ENCODE measurements around the gene RFC5. TPM values are rescaled to one million over a fixed set of nuclear protein-coding genes. Genes with fewer than 3 reads are reported as not detected.
"Not testable (repeated sequence)": the region's sequence is repeated elsewhere in the genome, so short reads cannot be mapped to it uniquely, and the experiment has no call there.

RFC5 gene
- total RNA-seq, 2 donors from 2014 or later, result 8.1 to 8.5 TPM

DNA sequence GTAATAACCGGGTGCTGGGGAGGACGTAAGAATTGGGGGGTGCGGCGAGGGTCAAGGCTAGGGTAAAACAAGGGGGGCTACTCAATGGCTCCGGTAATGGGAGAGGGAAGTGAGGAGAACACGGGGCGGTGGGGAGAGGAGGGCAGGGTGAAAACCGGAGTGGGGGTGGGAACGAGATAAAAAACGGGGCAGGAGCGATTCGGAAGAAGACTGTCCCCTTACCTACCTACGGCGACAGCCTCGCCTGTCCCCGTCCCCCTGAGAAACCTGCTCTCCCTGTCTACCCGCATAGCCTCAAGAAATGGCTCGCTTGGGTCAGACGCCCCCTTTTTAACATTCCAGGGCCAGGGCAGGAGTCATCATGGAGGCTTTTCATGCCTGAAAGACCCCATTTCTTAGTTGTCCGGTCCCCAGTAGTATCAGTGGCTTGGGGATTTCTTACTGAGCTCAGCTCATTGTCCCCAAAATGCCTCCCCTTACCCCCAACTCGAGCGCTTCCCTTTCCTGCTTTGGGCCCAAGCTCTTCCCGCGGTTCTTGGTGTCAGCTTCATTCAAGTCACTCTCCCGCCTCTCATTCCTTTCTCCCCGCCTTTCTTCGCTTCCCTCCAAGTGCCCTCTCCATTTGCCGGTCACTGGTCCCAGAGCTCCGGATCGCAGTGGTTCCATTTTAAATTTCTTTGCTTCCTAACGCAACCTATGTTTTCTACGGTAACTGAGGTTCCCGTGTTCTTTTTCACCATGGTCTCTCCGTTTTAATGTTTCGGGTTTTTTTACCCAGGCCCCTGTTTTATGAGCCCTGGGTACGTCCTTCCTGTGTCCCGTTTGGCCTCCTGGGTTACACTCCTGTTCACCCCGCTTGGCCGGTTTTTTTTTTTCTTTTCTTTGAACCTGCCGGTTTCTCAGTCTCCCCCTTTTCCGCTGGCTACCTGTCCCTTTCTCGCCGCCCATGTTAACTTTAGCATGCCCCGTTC is 45.7 kb downstream of the RFC5 start:
- intact Hi-C loops (cut with DNase I, micrococcal nuclease), result no loop called here
- DNase-seq (peak; percentile 50), ATAC-seq (peak; percentile 47)

DNA sequence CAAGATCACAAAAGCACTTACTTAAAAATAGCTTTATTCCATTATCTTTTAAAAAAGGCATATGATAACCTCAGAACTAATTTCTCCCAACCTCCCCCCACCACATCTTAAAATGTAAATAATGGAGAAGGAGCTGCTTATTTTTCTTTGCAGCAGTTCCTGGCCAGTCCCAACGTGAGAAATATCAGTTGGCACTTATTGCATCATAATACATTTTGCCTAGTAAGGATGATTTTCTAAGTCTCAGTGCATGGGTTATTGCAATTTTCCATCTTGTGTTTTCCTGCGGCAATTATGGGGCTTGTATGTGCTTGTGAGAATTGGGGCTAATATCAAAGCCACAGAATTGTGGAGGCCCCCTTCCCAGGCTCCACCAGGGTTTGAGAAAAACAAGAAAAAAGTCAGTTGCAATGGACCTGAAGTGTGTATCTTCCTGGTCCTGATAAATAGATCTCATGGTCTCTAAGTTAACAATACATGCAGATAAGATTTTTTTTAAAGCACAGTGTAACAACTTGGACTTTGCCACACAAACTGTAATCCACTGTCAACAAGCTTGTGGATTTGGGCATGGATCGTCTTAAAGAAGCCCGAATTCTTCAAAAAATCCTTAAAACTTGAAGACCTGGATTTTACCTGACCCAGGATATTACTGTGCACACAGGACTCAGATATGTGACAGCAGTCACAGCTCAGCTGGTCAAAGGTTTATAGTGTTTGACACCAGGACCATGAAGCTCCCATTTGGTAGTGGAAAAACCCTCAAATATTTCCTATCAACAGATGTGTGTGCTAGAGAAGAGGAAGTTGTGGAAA is 47.3 kb downstream of the RFC5 start:
- ATAC-seq (peak; percentile 52), DNase-seq (no peak)
- intact Hi-C loops (cut with DNase I, micrococcal nuclease), result no loop called here

DNA sequence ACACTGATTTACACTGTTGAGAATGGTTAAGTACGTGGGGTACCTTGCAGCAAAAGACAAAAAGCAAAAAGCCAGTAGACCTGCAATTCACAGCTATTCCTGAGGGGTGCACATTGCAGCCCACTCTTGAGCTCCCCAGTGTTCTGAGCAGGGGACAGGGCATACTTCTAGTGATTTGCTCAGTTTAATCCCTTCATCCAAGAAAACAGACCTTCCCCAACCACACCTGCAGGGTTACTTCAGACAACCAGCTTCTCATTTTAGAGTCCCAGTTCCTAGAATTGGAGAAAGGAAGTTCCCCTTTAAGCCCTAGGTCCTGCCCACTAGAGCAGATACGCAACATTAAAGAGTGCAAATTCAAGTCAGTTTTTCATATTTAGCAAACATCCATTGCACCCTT is 48.1 kb downstream of the RFC5 start:
- DNase-seq (no peak), ATAC-seq (no peak)
- intact Hi-C loops (cut with DNase I, micrococcal nuclease), result no loop called here

GRCh38 chr12:118065380-118065779 is 48.9 kb downstream of the RFC5 start:
- no peak for DNase-seq
- ATAC-seq, result no peak
- intact Hi-C loops (cut with DNase I, micrococcal nuclease), result no loop called here

- ATAC-seq, result no peak
Measured at GRCh38 chr12:118068445-118068844, 51.9 kb downstream of the RFC5 start.

DNA sequence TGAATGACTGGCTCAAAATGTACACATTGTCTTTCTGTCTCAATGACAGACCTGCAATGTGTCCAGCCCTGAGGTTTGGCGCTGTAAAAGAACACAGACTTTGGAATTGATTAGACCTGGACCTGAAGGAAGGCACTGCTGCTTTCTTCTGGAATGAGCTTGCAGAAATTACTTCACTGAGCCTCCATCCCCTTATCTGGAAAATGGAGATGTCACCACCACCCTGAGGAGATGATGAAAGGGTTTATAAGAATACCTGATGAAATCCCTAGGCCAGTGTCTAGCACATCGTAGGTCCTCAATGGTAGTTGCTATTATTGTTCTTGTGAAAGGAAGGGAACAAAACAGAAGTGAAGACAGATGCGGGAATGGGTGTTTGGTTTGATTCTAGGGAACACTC is 54.1 kb downstream of the RFC5 start:
- no peak for DNase-seq
- intact Hi-C loops (cut with DNase I, micrococcal nuclease), result no loop called here

More at GRCh38 chr12:118068445-118068844, 51.9 kb downstream of the RFC5 start:
- intact Hi-C loops (cut with DNase I, micrococcal nuclease), result no loop called here
- DNase-seq, result no peak

GRCh38 chr12:118073768-118074167 is 57.3 kb downstream of the RFC5 start:
- intact Hi-C loops (cut with DNase I, micrococcal nuclease), result no loop called here
- ATAC-seq (no peak), DNase-seq (no peak)

More for the DNA sequence above, 54.1 kb downstream of the RFC5 start:
- no peak for ATAC-seq

GRCh38 chr12:118081521-118081920 is 65.0 kb downstream of the RFC5 start:
- DNase-seq; intact Hi-C loops (cut with DNase I, micrococcal nuclease); ATAC-seq: not testable (repeated sequence)

Other genes with a start within 250 kb of the RFC5 start
- gene KSR2, start 47.7 kb upstream of the RFC5 start, total RNA-seq, result 1 to 10 TPM; 1.1 to 1.6 TPM
- 100 to 1,000 TPM; 119 to 144 TPM for gene WSB2, start 44.5 kb downstream of the RFC5 start, total RNA-seq
- gene VSIG10, start 87.3 kb downstream of the RFC5 start, total RNA-seq, result 10 to 100 TPM; 86.7 to 95.7 TPM
- 100 to 1,000 TPM; 186 to 205 TPM for gene PEBP1, start 119.4 kb downstream of the RFC5 start, total RNA-seq